B cell (primary cell): Measurements from ENCODE around the gene DNAJC7. TPM values are rescaled to one million over a fixed set of nuclear protein-coding genes. Genes with fewer than 3 reads are reported as not detected.
"Not testable (repeated sequence)": the region's sequence is repeated elsewhere in the genome, so short reads cannot be mapped to it uniquely, and the experiment has no call there.

ENCODE experiments used
- ATAC-seq: fragments of 200-7000 bp; cut with Tn5 transposase; one replicate; pipeline ENCODE4 v1.10.0; 2021; ENCODE audit warnings: low read depth, mild to moderate bottlenecking, moderate number of reproducible peaks, moderate library complexity
- CTCF ChIA-PET: fragments of 350-600 bp; sonication (Branson Sonifier 250); formaldehyde crosslinking; loops from one replicate; lab custom pipeline; 2021; ENCODE audit warnings: antibody characterized with exemption, inconsistent platforms; lab: Charles Lee
- POLR2A ChIA-PET: fragments of 350-600 bp; sonication (Branson Sonifier 250); formaldehyde crosslinking; loops from one replicate; lab custom pipeline; 2021; ENCODE audit warnings: antibody characterized with exemption; lab: Charles Lee
- DNase-seq: peaks from one replicate; pipeline ENCODE4 v3.0.0; 2013
- H2AFZ ChIP-seq: 2 replicates; pipeline ENCODE4 v1.6.1; 2012; ENCODE audit warnings: mild to moderate bottlenecking, low read depth, low read length; ENCODE audit not compliant: insufficient read depth, poor library complexity, severe bottlenecking
- H3K27ac ChIP-seq, 2 donors: 1 replicate in 1 of 2; 2 replicates in 1 of 2; pipeline ENCODE4 v1.5.1; 2012 to 2013; ENCODE audit warnings: low read length in 2 of 2, mild to moderate bottlenecking in 2 of 2, moderate library complexity in 1 of 2
- H3K27me3 ChIP-seq, 4 experiments: fragments of 200-600 bp in 1 of 4; sonication (generic) in 1 of 4; replicated peaks in 1 of 4; 1 replicate in 2 of 4; 2 replicates in 2 of 4; pipeline versions ENCODE4 v1.6.1 to v1.7.0; 2013 to 2016; ENCODE audit warnings: low read length in 3 of 4, mild to moderate bottlenecking in 2 of 4, mixed read lengths in 1 of 4, moderate library complexity in 1 of 4; ENCODE audit not compliant: insufficient read depth in 4 of 4, control insufficient read depth in 3 of 4; ENCODE audit errors: control extremely low read depth in 1 of 4
- H3K36me3 ChIP-seq, 2 experiments: replicated peaks in 1 of 2; 1 replicate in 1 of 2; 2 replicates in 1 of 2; pipeline versions ENCODE4 v1.6.1 to v1.7.1; 2013; ENCODE audit warnings: low read length in 1 of 2; ENCODE audit not compliant: insufficient read depth in 2 of 2, control insufficient read depth in 1 of 2; ENCODE audit errors: control extremely low read depth in 1 of 2, extremely low read depth in 1 of 2
- H3K4me1 ChIP-seq, 2 donors: fragments of 200-600 bp in 1 of 2; sonication (generic) in 1 of 2; 1 replicate in 1 of 2; 2 replicates in 1 of 2; pipeline versions ENCODE4 v1.5.1 to v1.6.1; 2013 to 2017; ENCODE audit warnings: low read length in 2 of 2; ENCODE audit not compliant: control insufficient read depth in 2 of 2, insufficient read depth in 2 of 2
- H3K4me2 ChIP-seq: replicated peaks from 2 replicates; pipeline ENCODE3; 2012; ENCODE audit warnings: mild to moderate bottlenecking, low read depth, low read length; ENCODE audit not compliant: poor library complexity, severe bottlenecking
- H3K4me3 ChIP-seq, 5 experiments: fragments of 200-600 bp in 1 of 5; sonication (generic) in 1 of 5; 1 replicate in 3 of 5; 2 replicates in 2 of 5; pipeline versions ENCODE4 v1.5.1 to v1.7.0; 2011 to 2016; ENCODE audit warnings: low read length in 4 of 5, mild to moderate bottlenecking in 4 of 5, low read depth in 2 of 5, control low read depth in 1 of 5, moderate library complexity in 1 of 5; ENCODE audit not compliant: insufficient read depth in 1 of 5; ENCODE audit errors: control extremely low read depth in 1 of 5, extremely low read depth in 1 of 5
- H3K79me2 ChIP-seq: fragments of 200-600 bp; sonication (generic); one replicate; pipeline ENCODE4 v1.6.0; 2016; ENCODE audit warnings: low read length; ENCODE audit not compliant: control insufficient read depth, insufficient read depth
- H3K9ac ChIP-seq: fragments of 200-600 bp; sonication (generic); 2 replicates; pipeline ENCODE4 v1.6.1; 2017; ENCODE audit warnings: mild to moderate bottlenecking, low read length, moderate library complexity
- H3K9me3 ChIP-seq, 3 donors: one replicate each; pipeline versions ENCODE4 v1.6.1 to v1.7.1; 2013; ENCODE audit warnings: low read length in 2 of 3; ENCODE audit not compliant: control insufficient read depth in 2 of 3, insufficient read depth in 1 of 3; ENCODE audit errors: control extremely low read depth in 1 of 3
- H4K20me1 ChIP-seq: 2 replicates; pipeline ENCODE4 v1.6.0; 2012; ENCODE audit warnings: mild to moderate bottlenecking, low read length; ENCODE audit not compliant: insufficient read depth, control insufficient read depth, poor library complexity, severe bottlenecking
- H3K27ac Mint-ChIP-seq: one replicate; pipeline ENCODE4 v1.8.0; 2021; ENCODE audit warnings: mixed read lengths
- H3K27me3 Mint-ChIP-seq: one replicate; pipeline ENCODE4 v1.8.0; 2021; ENCODE audit warnings: mixed read lengths
- H3K4me1 Mint-ChIP-seq: one replicate; pipeline ENCODE4 v1.8.0; 2021; ENCODE audit warnings: mixed read lengths
- H3K4me3 Mint-ChIP-seq: one replicate; pipeline ENCODE4 v1.8.0; 2021; ENCODE audit warnings: mixed read lengths
- H3K9me3 Mint-ChIP-seq: one replicate; pipeline ENCODE4 v1.8.0; 2022; ENCODE audit warnings: mixed read lengths; ENCODE audit not compliant: insufficient read depth
- CTCF ChIP-seq: fragments of 200-600 bp; IDR thresholded peaks from one replicate; pipeline ENCODE4 v1.8.0; 2022; ENCODE audit warnings: antibody characterized with exemption, mild to moderate bottlenecking
- EZH2 ChIP-seq: IDR thresholded peaks from 2 replicates; pipeline ENCODE4 v1.6.1; 2012; ENCODE audit warnings: borderline replicate concordance, low read depth, mild to moderate bottlenecking, moderate library complexity, low read length; ENCODE audit not compliant: insufficient read depth, poor library complexity, severe bottlenecking
- whole genome bisulfite sequencing: methylation state at CpG from one replicate; pipeline ENCODE4 v1.1.5; 2013; ENCODE audit warnings: missing lambda C conversion rate; ENCODE audit not compliant: insufficient coverage; 5-methylcytosine and 5-hydroxymethylcytosine counted together
- intact Hi-C: fragments of 100-400 bp; cut with micrococcal nuclease; formaldehyde crosslinking; loops from one replicate; pipeline ENCODE4 v1.10.0; 2022
- polyA plus RNA-seq: library from polyadenylated mRNA; depleted of rRNA; stranded (reverse); fragments of >200 nt; gene quantifications from 2 replicates; pipeline ENCODE4 v1.2.3, GENCODE V29; 2012
- total RNA-seq, 2 donors: library from RNA; stranded (reverse); fragments of 120-200 nt in 1 of 2; gene quantifications; 1 replicate in 1 of 2; 2 replicates in 1 of 2; pipeline versions ENCODE4 v1.2.3 to v1.2.4, GENCODE V29; 2013 to 2022

DNAJC7 gene
- total and polyA plus RNA-seq, 2 donors (not counting 1 experiment from before 2014, with no cell fraction given) = 22.0 to 152 TPM

- H3K4me2 ChIP-seq = peak overlapping the region; percentile 91
- Mint-ChIP-seq H3K27ac (peak overlapping the region; percentile 99), H3K9me3 (no peaks in the 10 kb centered on the region), H3K4me1 (peaks cover 61% of the 10 kb centered on the region), H3K4me3 (peak overlapping the region; percentile 100), H3K27me3 (no peaks in the 10 kb centered on the region)
- ChIA-PET POLR2A (interaction anchor here (0.5 to 3.6 kb wide), 15 partner anchors 8 to 231 kb away, joined by 3 to 32 read pairs (median 4); partner anchors contain the start of genes CNP, DHX58, KAT2A and KLHL11), CTCF (interaction anchor here (0.7 to 8.2 kb wide), 21 partner anchors 9 to 232 kb away, joined by 3 to 90 read pairs (median 4); partner anchors contain the start of genes CNP, DHX58, GHDC and JUP)
- peak overlapping the region; percentile 86 to 99 (median 97) for H3K4me3 ChIP-seq
- no peaks in the 10 kb centered on the region for H3K9me3 ChIP-seq
- H3K9ac ChIP-seq = peak overlapping the region; percentile 100
- H3K4me1 ChIP-seq = peaks cover 38 to 47% of the 10 kb centered on the region in 2 donors
- DNase-seq = no peak
- H3K27me3 ChIP-seq = no peaks in the 10 kb centered on the region
- H2AFZ ChIP-seq = peak overlapping the region; percentile 94
- peaks cover 0 to 11% of the 10 kb centered on the region in 2 experiments for H3K36me3 ChIP-seq
- intact Hi-C loops = loop anchor here (1.0 to 5.0 kb wide), 4 partner anchors 52 to 1201 kb away; partner anchors contain the start of genes ACLY and CNP
- 7% methylated on average over 9 of the region's 11 CpGs for WGBS
- H3K27ac ChIP-seq = peak overlapping the region; percentile 91 to 95
- no peak for TF ChIP-seq EZH2
- no peak for TF ChIP-seq CTCF
- peaks cover 85% of the 10 kb centered on the region for H3K79me2 ChIP-seq
- peaks cover 11% of the 10 kb centered on the region for H4K20me1 ChIP-seq
- ATAC-seq = no peak
These were observed 594 bp upstream of the DNAJC7 start for GRCh38 chr17:42017866-42018200.

GRCh38 chr17:42016411-42016831 lies 818 bp downstream of the DNAJC7 start:
- Histone ChIP-seq H4K20me1 (peaks cover 22% of the 10 kb centered on the region), H3K9ac (peak overlapping the region; percentile 100), H2AFZ (peak overlapping the region; percentile 94), H3K4me1 (peaks cover 36 to 45% of the 10 kb centered on the region in 2 donors), H3K36me3 (no peaks in the 10 kb centered on the region), H3K27me3 (no peaks in the 10 kb centered on the region), H3K79me2 (peaks cover 90% of the 10 kb centered on the region), H3K9me3 (no peaks in the 10 kb centered on the region), H3K27ac (peak overlapping the region; percentile 91 to 95), H3K4me2 (peak overlapping the region; percentile 91), H3K4me3 (peak overlapping the region; percentile 86 to 99 (median 97))
- Mint-ChIP-seq H3K9me3 (no peaks in the 10 kb centered on the region), H3K4me3 (peak overlapping the region; percentile 100), H3K27me3 (no peaks in the 10 kb centered on the region), H3K27ac (peak overlapping the region; percentile 99), H3K4me1 (peaks cover 69% of the 10 kb centered on the region)
- 1% methylated on average over 7 of the region's 12 CpGs for WGBS
- ATAC-seq (no peak), DNase-seq (no peak)
- intact Hi-C loops = loop anchor here (2.0 to 5.0 kb wide), 2 partner anchors 98 to 1199 kb away; partner anchors contain the start of gene ACLY
- ChIA-PET CTCF (interaction anchor here (0.9 to 8.2 kb wide), 14 partner anchors 8 to 104 kb away, joined by 3 to 90 read pairs (median 4); partner anchors contain the start of gene CNP), POLR2A (interaction anchor here (0.9 to 3.6 kb wide), 4 partner anchors 50 to 273 kb away, joined by 3 to 32 read pairs (median 4); partner anchors contain the start of genes CNP, KAT2A and ODAD4)
- no peak for TF ChIP-seq CTCF
- no peak for TF ChIP-seq EZH2

- H3K9ac ChIP-seq, H3K4me2 ChIP-seq, ATAC-seq, H3K27ac Mint-ChIP-seq, H3K27me3 Mint-ChIP-seq, intact Hi-C loops, H2AFZ ChIP-seq, H3K36me3 ChIP-seq, H3K27ac ChIP-seq, H3K27me3 ChIP-seq, DNase-seq, H3K4me3 ChIP-seq, H3K9me3 Mint-ChIP-seq, H3K9me3 ChIP-seq: not testable (repeated sequence)
- peaks cover 67% of the 10 kb centered on the region for H3K4me1 Mint-ChIP-seq
- ChIA-PET POLR2A (interaction anchor here (0.6 kb wide), 1 partner anchor 299 kb away, joined by 3 read pairs; no protein-coding TSS in a partner anchor), CTCF (interaction anchor here (3.0 kb wide), 1 partner anchor 51 kb away, joined by 15 read pairs; no protein-coding TSS in a partner anchor)
- WGBS = 100% methylated on average over 6 of the region's 12 CpGs
- Histone ChIP-seq H3K4me1 (peaks cover 22 to 35% of the 10 kb centered on the region in 2 donors), H3K79me2 (peaks cover 97% of the 10 kb centered on the region), H4K20me1 (peaks cover 49% of the 10 kb centered on the region)
- H3K4me3 Mint-ChIP-seq = peak overlapping the region; percentile 23
These were observed 3.5 kb downstream of the DNAJC7 start for GRCh38 chr17:42013740-42014139.
